Endothelial cell (in vitro differentiated cells): ENCODE data around the gene PGM5. TPM values are rescaled to one million over a fixed set of nuclear protein-coding genes. Genes with fewer than 3 reads are reported as not detected.

ENCODE experiments used
- DNase-seq: peaks from one replicate; pipeline ENCODE4 v3.0.0; 2021; ENCODE audit warnings: low spot score
- H3K27ac Mint-ChIP-seq: one replicate; pipeline ENCODE4 v1.8.0; 2021; ENCODE audit warnings: mixed read lengths, inconsistent platforms; ENCODE audit not compliant: unreplicated experiment
- H3K27me3 Mint-ChIP-seq: one replicate; pipeline ENCODE4 v1.8.0; 2021; ENCODE audit warnings: mild to moderate bottlenecking, moderate library complexity, mixed read lengths, inconsistent platforms; ENCODE audit not compliant: unreplicated experiment
- H3K36me3 Mint-ChIP-seq: one replicate; pipeline ENCODE4 v1.8.0; 2021; ENCODE audit warnings: mild to moderate bottlenecking, low read depth, mixed read lengths, inconsistent platforms; ENCODE audit not compliant: unreplicated experiment
- H3K4me1 Mint-ChIP-seq: one replicate; pipeline ENCODE4 v1.8.0; 2021; ENCODE audit warnings: mild to moderate bottlenecking, mixed read lengths, inconsistent platforms; ENCODE audit not compliant: unreplicated experiment
- H3K4me3 Mint-ChIP-seq: one replicate; pipeline ENCODE4 v1.8.0; 2021; ENCODE audit warnings: mild to moderate bottlenecking, mixed read lengths, inconsistent platforms; ENCODE audit not compliant: unreplicated experiment
- H3K9me3 Mint-ChIP-seq: one replicate; pipeline ENCODE4 v1.8.0; 2021; ENCODE audit warnings: mixed read lengths, inconsistent platforms; ENCODE audit not compliant: unreplicated experiment
- total RNA-seq: library from RNA; stranded (reverse); fragmentation: NEBNext Ultra II Directional; extraction: Animal tissue kit (Norgen Biotek cat#: 25700); gene quantifications from one replicate; pipeline ENCODE4 v1.2.1, GENCODE V29; 2021; ENCODE audit not compliant: unreplicated experiment
- TF ChIP-seq, protein P1 (sequence below): fragments of 200-600 bp; sonication (generic); IDR thresholded peaks from one replicate; pipeline ENCODE4 v1.5.0; 2021; ENCODE audit warnings: antibody characterized with exemption; ENCODE audit not compliant: unreplicated experiment

PGM5 gene
- total RNA-seq, 1 donor from 2014 or later = 1.2 TPM

- no peak for DNase-seq
- Mint-ChIP-seq H3K36me3 (no peaks in the 10 kb centered on the region), H3K4me1 (peaks cover 7% of the 10 kb centered on the region), H3K27me3 (no peaks in the 10 kb centered on the region), H3K4me3 (no peak overlapping the region), H3K9me3 (no peaks in the 10 kb centered on the region), H3K27ac (no peak overlapping the region)
- TF ChIP-seq, protein P1, sequence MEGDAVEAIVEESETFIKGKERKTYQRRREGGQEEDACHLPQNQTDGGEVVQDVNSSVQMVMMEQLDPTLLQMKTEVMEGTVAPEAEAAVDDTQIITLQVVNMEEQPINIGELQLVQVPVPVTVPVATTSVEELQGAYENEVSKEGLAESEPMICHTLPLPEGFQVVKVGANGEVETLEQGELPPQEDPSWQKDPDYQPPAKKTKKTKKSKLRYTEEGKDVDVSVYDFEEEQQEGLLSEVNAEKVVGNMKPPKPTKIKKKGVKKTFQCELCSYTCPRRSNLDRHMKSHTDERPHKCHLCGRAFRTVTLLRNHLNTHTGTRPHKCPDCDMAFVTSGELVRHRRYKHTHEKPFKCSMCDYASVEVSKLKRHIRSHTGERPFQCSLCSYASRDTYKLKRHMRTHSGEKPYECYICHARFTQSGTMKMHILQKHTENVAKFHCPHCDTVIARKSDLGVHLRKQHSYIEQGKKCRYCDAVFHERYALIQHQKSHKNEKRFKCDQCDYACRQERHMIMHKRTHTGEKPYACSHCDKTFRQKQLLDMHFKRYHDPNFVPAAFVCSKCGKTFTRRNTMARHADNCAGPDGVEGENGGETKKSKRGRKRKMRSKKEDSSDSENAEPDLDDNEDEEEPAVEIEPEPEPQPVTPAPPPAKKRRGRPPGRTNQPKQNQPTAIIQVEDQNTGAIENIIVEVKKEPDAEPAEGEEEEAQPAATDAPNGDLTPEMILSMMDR = no peak
Observed at GRCh38 chr9:68493541-68493940, 137.1 kb downstream of the PGM5 start.

- DNase-seq = no peak
- Mint-ChIP-seq H3K4me1 (peaks cover 7% of the 10 kb centered on the region), H3K27me3 (no peaks in the 10 kb centered on the region), H3K9me3 (no peaks in the 10 kb centered on the region), H3K4me3 (no peak overlapping the region), H3K27ac (no peak overlapping the region), H3K36me3 (no peaks in the 10 kb centered on the region)
- TF ChIP-seq, protein P1 = no peak
Observed at GRCh38 chr9:68493958-68494577, 137.7 kb downstream of the PGM5 start.

DNA sequence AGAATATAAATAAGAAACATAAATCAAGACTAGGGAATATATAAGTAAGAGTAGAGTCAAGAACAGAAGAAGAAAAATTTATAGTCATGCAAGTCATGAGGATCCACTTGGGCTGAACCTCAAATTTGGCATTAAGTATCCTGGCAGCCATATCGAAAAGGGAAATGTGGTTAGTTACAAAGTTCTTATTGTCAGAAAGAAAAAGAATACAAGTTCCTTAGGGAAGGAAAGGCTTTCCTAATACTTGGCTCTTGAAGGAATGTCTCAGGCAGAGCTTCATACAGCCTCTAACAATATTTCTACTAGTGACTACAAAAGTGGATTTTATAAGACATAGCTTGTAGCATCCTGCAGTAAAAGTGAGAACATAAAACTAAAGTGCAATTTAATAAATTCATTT, 138.8 kb downstream of the PGM5 start:
- H3K36me3 Mint-ChIP-seq = no peaks in the 10 kb centered on the region
- no peak overlapping the region for H3K27ac Mint-ChIP-seq
- H3K9me3 Mint-ChIP-seq = no peaks in the 10 kb centered on the region
- no peak overlapping the region for H3K4me3 Mint-ChIP-seq
- TF ChIP-seq, protein P1 = no peak
- no peak for DNase-seq
- H3K4me1 Mint-ChIP-seq = peaks cover 7% of the 10 kb centered on the region
- H3K27me3 Mint-ChIP-seq = no peaks in the 10 kb centered on the region

DNA sequence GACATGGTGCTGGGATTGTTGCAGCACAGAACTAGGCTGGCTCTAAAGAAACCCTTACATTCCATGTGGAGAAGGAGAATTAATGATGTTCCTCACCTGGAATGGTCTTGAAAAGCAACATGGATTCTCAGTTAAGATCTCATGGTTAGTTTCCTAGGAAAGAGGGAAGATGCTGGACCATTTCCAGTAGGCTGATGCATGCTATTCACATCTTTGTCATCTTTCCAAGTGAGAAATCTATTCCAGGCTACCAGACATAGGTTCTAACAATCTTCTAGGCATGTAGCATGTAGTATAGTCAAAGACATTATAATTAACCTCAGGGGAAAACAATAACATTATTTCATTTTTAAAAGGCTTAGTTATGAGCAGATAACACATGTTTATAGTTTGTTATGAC, 139.9 kb downstream of the PGM5 start:
- Mint-ChIP-seq H3K4me3 (no peak overlapping the region), H3K9me3 (no peaks in the 10 kb centered on the region), H3K4me1 (peaks cover 7% of the 10 kb centered on the region), H3K27ac (no peak overlapping the region), H3K36me3 (no peaks in the 10 kb centered on the region), H3K27me3 (no peaks in the 10 kb centered on the region)
- no peak for DNase-seq
- TF ChIP-seq, protein P1 = no peak

DNA sequence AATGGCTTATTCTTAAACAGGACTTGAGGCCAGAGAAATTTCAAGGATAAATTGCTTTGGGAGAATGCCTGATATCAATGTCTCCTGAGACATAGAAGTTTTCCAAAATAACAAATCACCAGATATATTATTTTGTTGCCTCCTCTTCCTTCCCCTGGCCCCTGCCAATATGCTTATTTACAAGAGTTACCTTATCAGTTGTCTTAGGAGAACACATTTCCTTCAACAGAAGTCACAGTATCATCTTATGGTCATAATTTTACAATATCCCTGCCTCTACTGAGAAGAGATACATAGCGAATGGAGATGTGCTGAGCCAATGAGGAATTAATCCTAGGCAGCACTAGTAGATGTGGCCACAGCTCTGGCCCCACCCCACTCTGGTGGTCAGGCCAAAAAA, 141.2 kb downstream of the PGM5 start:
- Mint-ChIP-seq H3K9me3 (no peaks in the 10 kb centered on the region), H3K4me1 (peaks cover 7% of the 10 kb centered on the region)

More for the DNA sequence above, 141.2 kb downstream of the PGM5 start:
- no peaks in the 10 kb centered on the region for H3K27me3 Mint-ChIP-seq
- DNase-seq = no peak
- no peaks in the 10 kb centered on the region for H3K36me3 Mint-ChIP-seq
- TF ChIP-seq, protein P1 = no peak
- H3K27ac Mint-ChIP-seq = no peak overlapping the region
- no peak overlapping the region for H3K4me3 Mint-ChIP-seq
